Mesodermal cell (in vitro differentiated cells): ENCODE measurements around the gene LMO1. TPM values are rescaled to one million over a fixed set of nuclear protein-coding genes. Genes with fewer than 3 reads are reported as not detected.

Experiments
- H3K27ac ChIP-seq: 2 replicates; pipeline ENCODE4 v1.7.0; 2013; ENCODE audit warnings: mild to moderate bottlenecking, low read depth, low read length, moderate library complexity; ENCODE audit not compliant: severe bottlenecking
- H3K36me3 ChIP-seq: 2 replicates; pipeline ENCODE4 v1.7.1; 2013; ENCODE audit warnings: mild to moderate bottlenecking, low read length, moderate library complexity; ENCODE audit not compliant: control insufficient read depth, insufficient read depth
- H3K4me1 ChIP-seq: one replicate; pipeline ENCODE4 v1.7.1; 2013; ENCODE audit warnings: mild to moderate bottlenecking, low read length; ENCODE audit not compliant: insufficient read depth, control insufficient read depth, poor library complexity, severe bottlenecking
- H3K4me3 ChIP-seq: 2 replicates; pipeline ENCODE4 v1.7.0; 2013; ENCODE audit warnings: low read length, control low read depth, mild to moderate bottlenecking; ENCODE audit not compliant: insufficient read depth, poor library complexity, severe bottlenecking; ENCODE audit errors: extremely low read depth
- H3K9me3 ChIP-seq: 2 replicates; pipeline ENCODE4 v1.7.1; 2013; ENCODE audit warnings: mild to moderate bottlenecking, low read length, moderate library complexity; ENCODE audit not compliant: control insufficient read depth
- WGBS, 2 experiments: methylation state at CpG; one replicate each; pipeline ENCODE4 v1.1.5; 2013; ENCODE audit warnings: missing lambda C conversion rate in 2 of 2; ENCODE audit not compliant: insufficient coverage in 2 of 2; 5-methylcytosine and 5-hydroxymethylcytosine counted together
- polyA plus RNA-seq, 2 experiments: library from polyadenylated mRNA; stranded (reverse); fragments of 50-300 nt; gene quantifications; one replicate each; pipeline ENCODE4 v1.2.3, GENCODE V29; 2013

Gene LMO1
- 0.44 TPM for polyA plus RNA-seq (2013, experiment 1 of 2)
- polyA plus RNA-seq (2013, experiment 2 of 2) = 0.56 TPM

- no peak within 1 kb of the TSS for H3K27ac ChIP-seq
- WGBS, 2 experiments = 7% methylated on average over 18 to 20 of the region's 22 CpGs
Measured at GRCh38 chr11:8263769-8264410, at the start of gene LMO1. TSS of gene LMO1 (minus strand) at chr11:8263878. CDS start at chr11:8263362, 516 bp downstream.

DNA sequence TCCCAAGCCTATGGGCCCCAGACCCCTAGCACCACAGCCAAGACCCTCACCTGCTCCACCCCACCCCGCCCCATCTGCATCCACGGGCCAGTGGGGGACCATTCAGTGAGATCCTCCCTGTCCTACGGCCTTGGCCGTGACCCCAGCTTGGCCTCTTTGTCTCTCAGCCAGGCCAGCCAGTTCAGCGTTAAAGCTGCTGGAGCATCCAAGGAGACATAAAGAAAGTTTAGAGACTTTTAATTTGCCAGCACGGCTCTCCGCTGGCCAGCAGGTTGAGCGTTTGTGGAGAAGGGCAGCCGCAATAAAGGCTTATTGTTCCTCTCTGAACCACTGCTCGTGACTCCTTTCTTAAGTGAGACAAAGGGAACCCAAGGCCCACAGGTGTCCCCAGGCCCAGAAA is 49.3 kb upstream of the LMO1 start:
- WGBS, 2 experiments = 86 to 93% methylated on average over 10 of the region's 10 CpGs
- no peak overlapping the region for H3K27ac ChIP-seq
- no peak overlapping the region for H3K4me3 ChIP-seq
- no peaks in the 10 kb centered on the region for H3K4me1 ChIP-seq
- H3K9me3 ChIP-seq = no peaks in the 10 kb centered on the region
- H3K36me3 ChIP-seq = no peaks in the 10 kb centered on the region

More at GRCh38 chr11:8263769-8264410, at the start of gene LMO1:
- H3K36me3 ChIP-seq = no peaks in the 10 kb centered on the region
- H3K4me3 ChIP-seq = peak within 1 kb of the TSS; percentile 37
- H3K9me3 ChIP-seq = no peaks in the 10 kb centered on the region
- H3K4me1 ChIP-seq = no peaks in the 10 kb centered on the region

GRCh38 chr11:8311366-8311765 is 47.7 kb upstream of the LMO1 start:
- no peaks in the 10 kb centered on the region for H3K36me3 ChIP-seq
- H3K4me3 ChIP-seq = no peak overlapping the region
- no peaks in the 10 kb centered on the region for H3K4me1 ChIP-seq
- H3K27ac ChIP-seq = no peak overlapping the region
- H3K9me3 ChIP-seq = no peaks in the 10 kb centered on the region
- WGBS, 2 experiments = 75 to 77% methylated on average over 5 to 8 of the region's 10 CpGs

GRCh38 chr11:8310743-8311298 is 47.1 kb upstream of the LMO1 start:
- Histone ChIP-seq H3K4me3 (no peak overlapping the region), H3K9me3 (no peaks in the 10 kb centered on the region), H3K4me1 (no peaks in the 10 kb centered on the region), H3K36me3 (no peaks in the 10 kb centered on the region), H3K27ac (no peak overlapping the region)
- WGBS, 2 experiments = 86 to 88% methylated on average over 8 to 11 of the region's 11 CpGs

DNA sequence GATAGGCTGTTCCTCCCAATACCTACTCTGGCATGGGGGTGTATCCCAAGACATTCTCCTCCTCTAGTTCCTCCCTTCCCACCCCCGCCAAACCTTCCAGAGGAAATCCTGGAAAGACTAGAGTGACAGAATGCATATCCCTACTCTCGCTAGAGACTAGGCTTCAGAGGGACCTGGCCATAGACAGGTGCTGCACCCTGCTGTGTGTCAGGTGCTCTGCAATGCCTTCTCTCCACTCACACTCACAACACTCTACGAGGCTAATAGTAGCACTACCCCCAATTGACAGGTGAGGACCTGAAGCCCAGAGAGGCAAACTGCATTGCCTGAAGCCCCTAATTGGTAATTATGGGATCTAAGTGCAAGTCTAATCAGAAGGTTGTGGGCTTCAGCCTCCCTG is 46.2 kb upstream of the LMO1 start:
- no peak overlapping the region for H3K27ac ChIP-seq
- H3K4me3 ChIP-seq = no peak overlapping the region
- H3K4me1 ChIP-seq = no peaks in the 10 kb centered on the region
- H3K36me3 ChIP-seq = no peaks in the 10 kb centered on the region
- 0 to 28% methylated on average over 1 to 2 of the region's 3 CpGs for WGBS, 2 experiments
- H3K9me3 ChIP-seq = no peaks in the 10 kb centered on the region

DNA sequence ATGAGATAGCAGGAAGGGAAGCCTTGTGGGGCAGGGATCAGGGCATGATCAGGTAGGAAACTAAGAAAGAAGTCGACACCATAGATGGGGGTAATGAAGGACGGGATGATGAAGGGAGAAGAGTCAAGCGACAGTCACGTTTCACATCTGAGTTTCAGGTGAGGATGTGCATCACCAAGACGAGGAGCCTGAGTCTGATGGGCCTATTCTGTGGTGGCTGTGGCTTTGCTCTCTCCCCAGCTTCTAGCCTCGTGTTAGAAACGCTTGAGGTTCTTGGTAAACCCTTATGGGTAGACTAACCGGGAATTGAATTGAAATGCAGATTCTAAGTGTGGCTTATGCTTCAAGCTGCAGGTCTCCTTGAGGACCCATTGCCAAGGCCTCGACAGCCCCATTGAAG is 45.6 kb upstream of the LMO1 start:
- Histone ChIP-seq H3K36me3 (no peaks in the 10 kb centered on the region), H3K4me1 (no peaks in the 10 kb centered on the region), H3K4me3 (no peak overlapping the region), H3K9me3 (no peaks in the 10 kb centered on the region), H3K27ac (no peak overlapping the region)
- 88 to 91% methylated on average over 8 to 9 of the region's 9 CpGs for WGBS, 2 experiments

DNA sequence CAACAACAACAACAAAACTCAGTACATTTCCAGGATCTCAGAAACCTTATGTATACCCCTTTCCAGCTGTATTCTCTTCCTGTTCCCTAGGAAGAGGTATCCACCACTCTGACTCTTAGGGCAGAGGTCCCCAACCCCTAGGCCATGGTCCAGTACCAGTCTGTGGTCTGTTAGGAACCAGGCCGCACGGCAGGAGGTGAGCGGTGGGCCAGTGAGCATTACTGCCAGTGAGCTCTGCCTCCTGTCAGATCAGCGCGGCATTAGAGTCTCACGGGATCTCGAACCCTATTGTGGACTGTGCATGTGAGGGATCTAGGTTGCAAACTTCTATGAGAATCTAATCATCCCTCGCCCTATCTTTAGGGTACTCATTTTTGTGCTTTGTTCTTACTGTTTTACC is 43.9 kb upstream of the LMO1 start:
- Histone ChIP-seq H3K36me3 (no peaks in the 10 kb centered on the region), H3K27ac (no peak overlapping the region)
- 88 to 90% methylated on average over 5 to 7 of the region's 8 CpGs for WGBS, 2 experiments

GRCh38 chr11:8301622-8302021 is 37.9 kb upstream of the LMO1 start:
- WGBS, 2 experiments = no CpG with 5 or more reads among the region's 2 CpGs

More for the DNA sequence above, 43.9 kb upstream of the LMO1 start:
- Histone ChIP-seq H3K4me1 (no peaks in the 10 kb centered on the region), H3K4me3 (no peak overlapping the region), H3K9me3 (no peaks in the 10 kb centered on the region)

GRCh38 chr11:8298801-8299786 is 35.4 kb upstream of the LMO1 start:
- Histone ChIP-seq H3K4me3 (no peak overlapping the region), H3K9me3 (no peaks in the 10 kb centered on the region), H3K27ac (no peak overlapping the region), H3K4me1 (no peaks in the 10 kb centered on the region), H3K36me3 (no peaks in the 10 kb centered on the region)
- 89 to 91% methylated on average over 11 of the region's 13 CpGs for WGBS, 2 experiments

More at GRCh38 chr11:8301622-8302021, 37.9 kb upstream of the LMO1 start:
- Histone ChIP-seq H3K36me3 (no peaks in the 10 kb centered on the region), H3K4me3 (no peak overlapping the region), H3K4me1 (no peaks in the 10 kb centered on the region), H3K9me3 (no peaks in the 10 kb centered on the region), H3K27ac (no peak overlapping the region)

- Histone ChIP-seq H3K27ac (no peak overlapping the region), H3K9me3 (no peaks in the 10 kb centered on the region), H3K4me3 (no peak overlapping the region), H3K4me1 (no peaks in the 10 kb centered on the region), H3K36me3 (no peaks in the 10 kb centered on the region)
- WGBS, 2 experiments = 74 to 83% methylated on average over 3 to 4 of the region's 5 CpGs
Measured at GRCh38 chr11:8297781-8298440, 34.2 kb upstream of the LMO1 start.
